NCI-H446 (cell line): ENCODE data around the gene ZHX3.
A peak's percentile ranks its signal among the peaks of the same experiment; 100 is the strongest.
"Not testable (repeated sequence)": the region's sequence is repeated elsewhere in the genome, so short reads cannot be mapped to it uniquely, and the experiment has no call there.

Experiments
- DNase-seq, 2 experiments: peaks; one replicate each; lab custom pipeline; 2025; lab: John Stamatoyannopoulos, UW

The ZHX3 gene

DNA sequence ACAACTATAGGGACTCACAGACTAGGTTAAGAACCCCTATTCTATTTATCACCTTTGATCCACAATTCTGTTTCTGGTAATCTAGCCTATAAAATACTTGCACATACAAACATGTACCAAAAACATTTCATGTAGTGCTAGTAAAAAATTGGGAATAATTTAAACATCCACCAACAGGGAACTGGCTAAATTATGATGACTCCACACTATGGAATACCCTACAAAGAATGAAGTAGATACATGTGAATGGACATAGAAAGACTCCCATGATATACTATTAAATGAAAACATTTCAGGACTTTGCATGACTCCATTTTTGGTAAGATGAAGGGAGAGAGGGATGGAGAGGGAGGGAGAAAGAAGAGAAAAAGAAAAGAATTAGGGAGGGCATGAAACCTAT, 58.2 kb downstream of the ZHX3 start:
- DNase-seq: no peak

DNA sequence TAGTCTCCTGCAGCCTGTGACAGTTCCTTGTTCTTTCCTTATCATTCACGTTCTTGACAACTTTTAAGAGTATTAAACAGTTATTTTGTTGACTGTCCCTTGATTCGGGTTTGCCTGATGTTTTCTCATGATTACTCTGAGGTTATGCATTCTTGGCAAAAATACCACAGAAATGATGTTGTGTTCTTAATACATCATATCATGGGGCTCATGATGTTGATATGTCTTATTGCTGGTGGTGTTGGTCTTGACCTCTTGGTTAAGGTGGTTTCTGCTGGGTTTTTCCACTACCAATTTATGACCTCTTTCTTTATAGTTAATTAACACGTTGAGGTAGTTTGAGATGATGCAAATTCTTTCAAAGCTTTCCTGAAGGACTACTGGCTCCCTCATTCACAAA, 59.1 kb downstream of the ZHX3 start:
- DNase-seq: no peak

DNA sequence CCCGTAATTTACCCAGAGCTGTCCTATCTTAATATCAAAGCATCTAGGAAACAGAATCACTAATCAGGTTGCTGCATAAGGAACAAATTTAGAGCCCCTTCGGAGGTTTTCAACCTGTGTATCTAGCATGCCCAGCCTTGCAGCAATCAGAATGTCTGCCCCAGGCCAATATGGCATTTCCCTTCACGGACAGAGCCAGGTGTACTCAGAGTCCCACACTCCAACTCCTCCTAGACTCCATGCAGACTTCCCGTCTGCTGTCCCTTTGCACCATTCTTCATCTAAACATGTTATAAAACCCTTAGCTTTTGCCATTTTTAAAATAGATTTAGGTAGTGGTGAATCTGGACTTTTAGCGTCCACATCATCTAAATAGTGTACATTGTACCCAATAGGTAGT, 61.0 kb downstream of the ZHX3 start:
- no peak for DNase-seq

DNA sequence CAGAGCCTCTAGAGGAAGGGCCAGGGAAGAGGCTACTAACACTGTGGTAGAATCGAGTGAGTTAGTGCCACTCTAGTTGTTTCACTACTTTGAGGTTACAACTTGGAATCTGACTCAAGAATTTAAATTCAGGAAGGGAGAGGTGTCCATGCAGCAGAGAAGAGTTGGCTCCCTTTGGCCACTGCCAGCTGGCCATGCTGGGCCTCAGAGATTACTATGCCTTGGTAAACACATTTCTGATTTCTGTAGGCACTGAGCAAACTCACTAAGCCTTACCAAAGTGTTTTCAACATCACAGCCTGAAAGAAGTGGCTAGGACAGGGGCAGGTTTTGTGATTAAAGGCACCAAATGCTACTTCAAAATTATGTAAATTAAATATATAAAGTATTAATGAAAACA, 61.9 kb downstream of the ZHX3 start:
- DNase-seq: no peak

DNA sequence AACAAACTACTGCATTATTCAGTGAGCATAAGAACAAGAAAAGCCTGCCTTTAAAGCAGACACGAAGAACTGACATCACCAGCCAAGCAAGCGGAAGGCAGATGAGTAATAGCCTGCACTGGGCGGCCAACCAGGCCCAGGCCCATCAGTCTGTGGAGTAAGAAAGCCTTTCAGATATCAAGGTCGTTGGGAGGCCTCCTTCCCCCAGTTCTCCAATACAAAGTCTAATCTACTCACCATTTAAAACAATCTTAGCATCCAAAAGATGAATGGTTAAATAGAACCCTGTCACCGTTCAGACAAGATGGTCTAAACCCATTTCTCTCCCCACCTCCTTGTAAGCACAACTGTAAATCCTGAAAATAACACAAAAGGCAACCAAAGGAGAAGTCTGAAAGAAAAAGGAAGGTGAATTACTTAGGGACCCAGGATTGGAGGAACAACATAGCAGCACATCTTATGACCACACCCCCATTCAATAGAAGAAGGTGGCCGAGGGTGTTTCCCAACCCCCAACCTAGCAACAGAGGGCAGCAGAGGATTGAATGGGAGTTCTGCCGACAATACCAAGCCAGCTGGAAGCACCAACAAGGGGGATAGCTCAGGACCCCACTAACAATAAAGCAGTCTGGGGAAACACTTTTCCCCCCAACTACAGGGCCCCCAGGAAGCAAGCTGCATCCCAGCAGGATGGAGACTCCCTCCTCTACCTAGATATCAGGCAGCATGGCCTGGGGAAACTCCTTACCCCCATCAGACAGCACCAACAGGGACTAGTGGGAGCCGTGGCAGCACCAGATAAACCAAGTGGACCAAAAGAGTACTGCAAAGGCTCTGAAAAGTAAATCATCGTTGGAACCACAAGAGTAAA, 67.9 kb downstream of the ZHX3 start:
- DNase-seq: peak; percentile 22 to 61

DNA sequence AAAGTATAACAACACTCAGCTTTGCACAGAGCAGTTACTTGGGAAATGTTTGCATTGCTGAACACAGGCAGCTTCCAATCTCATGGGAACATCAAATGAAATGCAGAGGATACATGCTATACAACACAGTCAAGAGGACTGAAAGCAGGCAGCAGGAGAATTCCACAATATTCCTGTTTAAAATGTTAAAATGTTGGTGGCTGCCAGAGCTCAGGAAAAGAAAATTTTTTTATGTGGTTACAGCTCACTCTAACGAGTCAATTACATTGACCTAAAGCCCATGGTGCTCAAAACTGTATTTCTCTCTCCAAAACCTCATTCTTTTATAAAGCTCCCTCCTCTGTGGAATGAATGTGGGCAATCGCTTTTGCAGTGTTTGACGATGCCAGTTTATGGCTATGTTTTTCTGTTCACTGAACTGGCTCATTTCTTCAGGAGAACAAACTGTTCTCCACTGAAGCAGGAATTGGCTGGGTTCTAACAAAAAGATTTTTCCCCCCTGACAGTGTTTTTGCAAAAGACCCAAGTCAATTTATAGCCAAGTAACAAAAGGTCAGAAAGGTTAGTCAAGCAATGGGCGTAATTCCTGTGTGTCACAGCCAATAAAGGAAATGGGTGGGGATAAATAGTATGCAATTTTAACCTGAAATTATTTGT, 69.0 kb downstream of the ZHX3 start:
- DNase-seq: no peak

DNA sequence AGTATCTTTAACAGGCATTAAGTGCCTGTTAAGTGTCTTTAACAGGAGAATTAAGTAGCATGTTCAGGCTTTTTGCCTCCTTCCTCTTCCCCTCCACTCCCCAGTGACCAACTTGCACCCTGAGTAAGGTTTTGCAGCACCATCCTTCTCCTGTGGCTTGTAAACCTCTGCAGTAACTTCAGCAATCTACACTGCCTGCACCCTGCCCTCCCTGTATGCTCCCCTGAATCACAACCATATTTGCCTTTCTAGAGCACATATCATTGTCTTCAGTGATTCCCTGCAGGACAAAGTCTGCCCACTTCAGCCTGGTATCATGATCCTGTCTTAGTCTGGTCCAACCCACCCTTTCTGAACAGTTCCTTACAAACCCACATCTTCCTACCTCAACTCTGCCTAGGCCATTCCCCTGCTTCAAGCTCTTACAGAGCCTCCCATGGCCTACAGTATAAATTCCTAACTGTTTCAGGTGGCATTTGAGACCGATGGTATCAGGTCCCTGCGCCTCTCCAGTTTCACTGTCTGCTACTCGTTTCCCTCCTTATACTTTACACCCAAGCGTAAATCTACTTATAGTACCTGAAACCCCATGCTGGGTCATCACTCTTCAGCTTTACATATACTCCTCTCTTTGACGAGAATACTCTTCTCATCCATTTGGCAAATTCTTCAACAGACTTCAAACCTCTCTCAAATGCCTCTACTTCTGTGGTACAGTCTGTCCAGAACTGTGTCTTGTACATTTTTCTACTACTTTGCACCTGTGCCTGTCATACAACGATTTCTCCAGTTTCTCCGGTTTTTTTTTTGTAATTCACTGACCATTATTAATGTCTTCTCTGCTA, 69.8 kb downstream of the ZHX3 start:
- no peak for DNase-seq

DNA sequence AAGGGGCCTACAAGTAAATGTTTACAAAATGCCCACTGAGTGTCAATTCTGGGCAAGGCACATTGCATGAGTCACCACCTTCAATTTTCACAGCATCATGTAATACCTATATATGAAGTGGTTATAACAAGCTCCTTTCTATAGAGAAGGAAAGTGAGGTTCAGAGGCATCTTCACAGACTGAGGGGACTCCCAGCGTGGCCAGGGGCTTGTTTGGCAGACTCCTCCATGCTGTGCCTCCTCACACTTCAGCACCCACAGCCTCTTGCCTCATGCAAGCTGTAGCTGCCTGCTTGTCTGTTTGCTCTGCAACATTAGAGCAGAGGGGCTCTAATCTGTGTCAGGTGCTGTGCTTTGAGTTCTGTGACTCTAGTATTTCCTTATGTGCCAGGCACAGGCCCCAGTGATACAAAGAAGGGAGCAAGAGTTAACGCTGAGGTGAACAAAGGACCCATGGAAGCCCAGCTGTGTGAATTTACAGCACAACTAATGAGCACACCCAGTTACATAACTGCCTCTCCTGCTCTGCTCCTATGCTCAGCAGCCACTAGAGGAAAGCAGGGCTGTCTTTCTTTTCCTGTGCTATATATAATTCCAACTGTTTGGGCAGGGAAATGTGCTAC, 72.3 kb downstream of the ZHX3 start:
- DNase-seq: no peak

DNA sequence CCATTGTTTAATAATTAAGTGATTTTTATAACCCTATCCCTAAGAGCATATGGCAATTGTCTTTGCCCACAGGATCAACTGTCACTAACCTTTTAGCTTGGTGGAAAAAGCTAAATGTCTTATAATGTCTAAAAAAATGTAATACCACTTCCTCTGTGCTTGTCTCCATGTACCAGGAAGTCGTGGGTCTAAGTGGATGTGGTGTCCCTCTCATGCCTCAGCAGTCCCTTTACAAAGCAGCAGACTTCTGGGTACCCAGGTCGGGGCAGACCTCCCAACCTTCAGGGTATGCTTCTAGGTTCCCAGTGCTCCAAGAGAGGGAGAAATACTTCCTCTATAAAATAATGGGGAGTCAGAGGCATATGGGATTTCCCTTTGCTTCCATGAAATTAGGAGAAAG, 74.7 kb downstream of the ZHX3 start:
- DNase-seq: no peak

DNA sequence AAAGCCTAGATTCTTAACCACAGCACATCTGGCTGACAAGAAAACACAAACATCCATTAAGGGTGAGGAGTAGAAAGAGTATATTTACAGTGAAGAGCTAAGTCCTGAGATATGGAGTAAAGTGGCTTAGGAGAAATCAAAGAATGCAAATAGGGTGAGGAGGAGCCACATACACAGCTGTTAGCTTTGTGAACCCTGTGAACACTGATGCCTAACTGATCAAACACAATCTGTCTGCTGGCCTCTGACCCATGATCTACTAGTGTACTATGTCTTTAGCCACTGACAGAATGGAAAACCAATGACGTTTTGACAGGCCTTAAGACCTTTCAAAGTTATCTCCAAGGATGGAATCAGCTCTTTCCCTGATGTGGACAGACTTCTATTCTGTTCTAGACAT, 75.2 kb downstream of the ZHX3 start:
- DNase-seq: no peak

DNA sequence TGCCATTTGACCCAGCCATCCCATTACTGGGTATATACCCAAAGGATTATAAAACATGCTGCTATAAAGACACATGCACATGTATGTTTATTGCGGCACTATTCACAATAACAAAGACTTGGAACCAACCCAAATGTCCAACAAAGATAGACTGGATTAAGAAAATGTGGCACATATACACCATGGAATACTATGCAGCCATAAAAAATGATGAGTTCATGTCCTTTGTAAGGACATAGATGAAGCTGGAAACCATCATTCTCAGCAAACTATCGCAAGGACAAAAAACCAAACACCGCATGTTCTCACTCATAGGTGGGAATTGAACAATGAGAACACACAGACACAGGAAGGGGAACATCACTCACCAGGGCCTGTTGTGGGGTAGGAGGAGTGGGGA, 80.3 kb downstream of the ZHX3 start:
- not testable (repeated sequence) for DNase-seq

DNA sequence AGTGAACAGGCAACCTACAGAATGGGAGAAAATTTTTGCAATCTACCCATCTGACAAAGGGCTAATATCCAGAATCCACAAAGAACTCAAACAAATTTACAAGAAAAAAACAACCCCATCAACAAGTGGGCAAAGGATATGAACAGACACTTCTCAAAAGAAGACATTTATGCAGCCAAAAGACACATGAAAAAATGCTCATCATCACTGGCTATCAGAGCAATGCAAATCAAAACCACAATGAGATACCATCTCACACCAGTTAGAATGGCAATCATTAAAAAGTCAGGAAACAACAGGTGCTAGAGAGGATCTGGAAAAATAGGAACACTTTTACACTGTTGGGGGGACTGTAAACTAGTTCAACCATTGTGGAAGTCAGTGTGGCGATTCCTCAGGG, 80.7 kb downstream of the ZHX3 start:
- not testable (repeated sequence) for DNase-seq

DNA sequence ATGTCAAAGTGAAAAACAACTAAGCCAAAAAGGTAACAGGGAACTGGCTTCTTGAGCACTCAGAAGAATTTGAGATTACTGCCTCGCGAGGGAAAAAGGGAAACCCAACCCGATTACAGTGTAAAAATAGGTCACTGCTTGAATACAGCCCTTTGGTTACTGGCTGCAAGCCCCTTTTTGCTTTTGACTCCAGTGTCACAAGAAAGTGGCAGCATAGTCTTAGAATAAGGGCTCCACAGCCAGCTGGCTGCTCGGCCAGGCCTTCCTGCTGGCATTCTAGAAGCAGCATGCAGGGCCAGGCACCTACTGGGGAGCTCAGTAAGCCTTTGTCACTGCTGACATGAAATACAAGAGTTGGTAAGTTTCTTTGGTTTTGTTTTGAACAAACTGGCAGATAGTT, 83.0 kb downstream of the ZHX3 start:
- DNase-seq: peak in 1 of 2 experiments; percentile 9

DNA sequence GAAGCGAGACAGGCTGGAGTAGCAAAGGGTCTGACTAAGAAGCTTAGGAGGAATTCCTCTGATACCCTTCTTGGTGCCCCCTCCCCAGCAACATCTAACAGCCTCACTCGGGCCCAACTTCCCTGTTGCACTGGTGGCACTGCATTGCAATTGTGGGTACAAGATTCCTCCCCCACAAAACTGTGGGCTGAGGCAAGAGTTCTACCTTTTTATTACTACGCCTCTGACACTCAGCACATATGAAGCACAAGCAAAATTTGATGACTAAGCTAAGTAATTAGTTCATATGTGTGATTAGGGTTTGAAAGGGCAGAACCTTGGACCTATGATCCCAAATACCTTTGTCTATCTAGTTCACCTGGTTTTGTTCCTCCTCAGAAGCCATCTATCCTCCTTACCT, 83.5 kb downstream of the ZHX3 start:
- DNase-seq: no peak

DNA sequence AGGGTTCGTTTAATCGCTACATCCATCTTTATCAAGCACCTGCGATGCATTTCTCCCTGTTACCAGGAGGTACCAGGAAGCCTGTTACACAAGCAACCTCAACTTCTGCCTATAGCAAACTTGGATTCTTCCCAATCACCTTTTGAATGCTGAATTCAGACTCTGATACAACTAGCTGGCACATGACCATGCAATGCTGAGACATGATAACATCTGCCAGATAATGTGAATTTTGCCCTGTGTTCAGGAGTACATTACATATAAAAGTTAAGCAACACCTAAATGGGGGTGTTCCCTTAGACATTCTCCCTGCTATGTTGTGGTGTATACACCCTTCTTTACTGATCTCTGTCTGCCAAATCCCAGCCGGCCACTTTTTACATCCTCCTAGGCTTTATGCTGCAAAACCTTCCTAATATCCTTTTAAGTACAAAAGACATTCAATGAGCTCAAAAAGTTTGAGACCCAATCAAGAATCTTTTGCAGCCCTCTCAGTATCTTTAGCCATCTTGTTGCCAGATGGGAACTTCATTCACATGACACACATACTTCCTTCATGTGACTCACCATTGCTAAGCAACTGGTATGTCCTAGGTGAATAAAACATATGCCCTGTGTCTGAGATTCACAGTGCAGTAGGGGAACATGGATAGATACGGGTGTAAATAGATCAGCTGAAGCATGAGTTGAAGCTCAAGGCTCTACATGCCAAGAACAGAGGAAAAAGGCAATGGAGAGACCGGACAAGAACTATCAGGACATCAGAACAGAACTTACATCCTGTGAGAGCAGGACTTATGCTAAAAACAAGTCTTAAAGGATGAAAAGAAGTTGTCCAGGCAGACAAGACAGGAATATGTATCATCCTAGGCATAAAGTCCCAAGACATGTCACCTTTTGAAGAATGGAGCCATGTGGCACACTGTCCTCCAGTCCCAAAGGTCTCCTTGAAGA, 84.3 kb downstream of the ZHX3 start:
- DNase-seq: peak in 1 of 2 experiments; percentile 44

DNA sequence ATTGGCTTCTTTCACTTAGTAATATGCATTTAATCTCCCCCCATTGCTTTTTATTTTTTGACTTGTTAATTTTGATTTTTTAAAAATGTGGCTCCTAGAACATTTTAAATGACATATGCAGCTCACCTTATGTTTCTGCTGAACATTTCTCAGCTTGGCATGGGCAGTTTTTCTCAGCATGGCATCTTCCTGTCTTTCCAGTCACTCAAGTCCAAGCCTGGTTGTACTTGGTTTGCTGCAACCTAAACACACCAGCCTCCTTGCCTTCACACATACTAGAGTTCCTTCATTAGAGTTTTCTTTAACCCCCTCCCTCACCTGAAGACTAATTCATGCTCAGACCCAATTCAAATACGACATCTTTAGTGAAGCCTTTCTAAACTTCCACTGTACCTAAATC, 86.4 kb downstream of the ZHX3 start:
- no peak for DNase-seq

DNA sequence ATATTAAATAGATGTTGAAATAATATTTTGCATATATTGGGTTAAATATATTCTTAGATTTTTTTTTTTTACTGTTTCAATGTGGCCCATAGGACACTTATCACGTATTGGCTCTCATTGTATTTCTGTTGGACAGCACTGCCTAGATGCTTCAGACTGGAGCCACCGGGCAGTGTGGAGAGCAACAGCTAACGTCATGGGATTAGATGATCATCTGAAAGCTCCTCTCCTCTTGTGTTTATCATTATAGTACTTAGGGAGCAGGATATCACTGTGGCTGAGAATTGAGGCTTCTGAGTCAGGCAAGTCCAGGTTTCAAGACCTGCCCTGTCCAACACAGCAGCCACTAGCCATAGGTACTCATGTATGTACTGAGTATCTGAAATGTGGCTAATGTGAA, 87.4 kb downstream of the ZHX3 start:
- DNase-seq: no peak

DNA sequence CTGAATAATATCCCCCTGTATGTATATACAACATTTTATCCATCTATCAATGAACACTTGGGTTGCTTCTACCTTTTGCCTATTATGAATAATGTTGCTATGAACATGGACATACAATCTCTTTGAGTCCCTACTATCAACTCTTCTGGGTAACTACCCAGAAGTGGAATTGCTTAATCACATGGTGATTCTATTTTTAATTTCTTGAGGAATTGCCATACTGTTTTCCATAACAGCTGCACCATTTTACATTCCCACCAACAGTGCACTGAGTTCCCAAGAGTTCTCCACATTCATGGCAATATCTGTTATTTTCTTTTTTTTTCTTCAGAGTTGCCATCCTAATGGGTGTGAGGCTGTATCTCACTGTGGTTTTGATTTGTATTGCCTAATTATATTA, 88.3 kb downstream of the ZHX3 start:
- no peak for DNase-seq

DNA sequence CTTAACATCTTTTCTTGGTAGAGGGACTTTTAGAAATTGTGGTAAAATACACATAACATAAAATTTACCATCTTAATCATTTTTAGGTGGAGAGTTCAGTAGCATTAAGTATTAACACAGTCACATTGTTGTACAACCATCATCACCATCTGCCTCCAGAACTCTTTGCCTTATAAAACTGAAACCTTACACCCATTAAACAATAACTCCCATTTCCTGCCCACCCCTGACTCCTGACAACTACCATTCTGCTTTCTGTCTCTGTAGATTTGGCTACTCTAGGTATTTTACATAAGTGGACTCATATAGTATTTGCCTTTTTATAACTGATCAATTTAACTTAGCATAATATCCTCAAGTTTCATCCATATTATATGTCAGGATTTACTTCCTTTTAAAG, 88.7 kb downstream of the ZHX3 start:
- DNase-seq: no peak

DNA sequence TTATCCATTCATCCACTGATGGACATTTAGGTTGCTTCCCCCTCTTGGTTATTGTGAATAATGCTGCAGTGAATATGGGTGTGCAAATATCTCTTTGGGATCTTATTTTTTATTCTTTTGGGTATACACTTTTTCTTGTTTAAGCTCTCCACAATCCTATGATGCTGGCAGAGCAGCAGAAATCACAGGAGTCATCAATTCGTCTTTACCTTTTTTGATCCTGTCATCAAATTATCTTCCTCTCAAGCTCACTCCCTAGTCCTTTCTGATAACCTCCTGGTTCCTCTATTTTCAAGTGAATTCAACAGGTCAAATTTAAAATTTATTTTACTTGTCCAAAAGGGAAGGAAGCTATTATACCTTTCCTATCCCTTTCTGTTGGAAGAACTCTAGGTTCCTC, 91.1 kb downstream of the ZHX3 start:
- no peak for DNase-seq

DNA sequence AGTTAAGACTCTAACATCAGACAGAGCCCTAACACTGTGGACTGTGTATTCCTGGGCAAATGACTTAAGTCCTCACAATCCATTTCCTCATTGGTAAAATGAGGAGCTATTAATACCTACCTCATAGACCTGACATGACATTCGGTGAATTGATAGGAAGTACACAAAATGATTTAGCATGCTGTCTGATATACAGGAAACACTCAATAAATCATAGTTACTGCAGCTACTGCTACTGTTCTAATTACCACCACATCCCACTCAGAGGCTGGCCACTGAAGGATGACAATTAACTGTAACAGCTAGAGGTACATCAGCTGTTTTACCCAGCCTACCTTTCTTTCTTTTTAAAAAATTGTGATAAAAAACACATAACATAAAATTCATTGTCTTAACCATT, 92.4 kb downstream of the ZHX3 start:
- DNase-seq: no peak
